NCI-H2196 treated with DMSO at 0.1 percent for 48 hours (cell line): ENCODE data around the gene VPS13A.
"Not testable (repeated sequence)": the region's sequence is repeated elsewhere in the genome, so short reads cannot be mapped to it uniquely, and the experiment has no call there.

Experiments used
- DNase-seq: peaks from one replicate; lab custom pipeline; 2025; ENCODE audit not compliant: unreplicated experiment; lab: John Stamatoyannopoulos, UW

Gene VPS13A

GRCh38 chr9:77421506-77422265 is 244.4 kb downstream of the VPS13A start:
- no peak for DNase-seq

- no peak for DNase-seq
Measured at GRCh38 chr9:77422969-77423368, 245.6 kb downstream of the VPS13A start.

GRCh38 chr9:77423841-77424240 is 246.5 kb downstream of the VPS13A start:
- no peak for DNase-seq

- no peak for DNase-seq
Measured at GRCh38 chr9:77424993-77425392, 247.7 kb downstream of the VPS13A start.

- DNase-seq: no peak
Measured at GRCh38 chr9:77426712-77427111, 249.4 kb downstream of the VPS13A start.

- no peak for DNase-seq
Measured at GRCh38 chr9:77427256-77427927, 250.1 kb downstream of the VPS13A start.

- no peak for DNase-seq
Measured at GRCh38 chr9:77429928-77430327, 252.6 kb downstream of the VPS13A start.

- no peak for DNase-seq
Measured at GRCh38 chr9:77432053-77432452, 254.7 kb downstream of the VPS13A start.

GRCh38 chr9:77433675-77434445 is 256.5 kb downstream of the VPS13A start:
- peak; percentile 53 for DNase-seq

GRCh38 chr9:77435277-77435676 is 257.9 kb downstream of the VPS13A start:
- DNase-seq: no peak

- no peak for DNase-seq
Measured at GRCh38 chr9:77435688-77436087, 258.4 kb downstream of the VPS13A start.

GRCh38 chr9:77438653-77439052 is 261.3 kb downstream of the VPS13A start:
- no peak for DNase-seq

GRCh38 chr9:77440057-77440456 is 262.7 kb downstream of the VPS13A start:
- peak; percentile 12 for DNase-seq

GRCh38 chr9:77441124-77441523 is 263.8 kb downstream of the VPS13A start:
- DNase-seq: not testable (repeated sequence)

- no peak for DNase-seq
Measured at GRCh38 chr9:77442436-77442835, 265.1 kb downstream of the VPS13A start.

- no peak for DNase-seq
Measured at GRCh38 chr9:77447646-77448045, 270.3 kb downstream of the VPS13A start.

GRCh38 chr9:77449240-77450084 is 272.1 kb downstream of the VPS13A start:
- no peak for DNase-seq

GRCh38 chr9:77450085-77450475 is 272.7 kb downstream of the VPS13A start:
- DNase-seq: no peak

GRCh38 chr9:77451507-77451906 is 274.2 kb downstream of the VPS13A start:
- DNase-seq: no peak

- no peak for DNase-seq
Measured at GRCh38 chr9:77453825-77454647, 276.7 kb downstream of the VPS13A start.
